HL-60/S4 treated with phorbol 12-myristate 13-acetate at 8.2 ng/mL for 4 days and 3 days (cell line): Measurements from ENCODE around the gene CTNNBIP1.

ENCODE experiments used
- in situ Hi-C: fragments of 300-500 bp; cut with MboI; formaldehyde crosslinking; loops from 2 replicates; pipeline ENCODE4 v1.15.0; 2022; ENCODE audit warnings: low sequenced_read_pairs

The CTNNBIP1 gene

DNA sequence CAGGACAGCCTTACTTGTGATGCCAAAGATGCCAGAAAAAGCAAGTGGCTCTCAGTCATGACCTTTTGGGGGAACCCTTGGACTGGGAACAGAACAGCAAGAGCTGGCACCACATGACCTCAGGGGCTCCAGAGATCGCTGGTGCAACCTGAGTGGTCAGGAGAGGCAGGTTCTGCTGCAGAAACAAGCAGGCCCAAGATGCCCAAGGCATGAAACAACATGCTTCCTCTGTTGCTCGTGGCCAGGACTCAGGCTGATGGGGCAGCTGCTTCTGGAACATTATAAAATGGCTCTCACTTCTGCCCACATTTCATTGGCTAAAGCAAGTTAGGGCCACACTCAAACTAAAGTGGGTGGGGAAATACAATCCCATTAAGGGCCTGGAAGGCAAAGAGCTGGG is 68.6 kb downstream of the CTNNBIP1 start:
- in situ Hi-C loops: no loop called here

DNA sequence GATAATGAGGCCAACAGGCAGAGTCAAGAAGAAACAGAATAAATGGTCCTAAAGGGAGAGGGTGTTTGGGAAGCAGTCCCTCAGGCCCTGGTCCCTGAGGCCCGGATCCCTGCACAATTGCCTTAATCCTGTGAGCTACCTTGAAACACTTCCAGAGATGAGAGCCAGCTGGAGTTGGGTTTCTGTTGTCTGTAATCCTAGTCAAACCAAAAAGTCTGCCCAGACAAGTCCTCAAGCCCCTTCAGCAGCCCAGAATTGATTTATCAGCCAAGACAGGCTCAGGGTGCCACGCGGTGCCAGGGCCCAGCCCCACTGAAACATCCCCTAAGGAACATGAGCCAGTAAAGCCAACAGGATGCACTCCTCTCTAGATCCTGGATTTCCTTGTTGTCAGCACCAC is 69.9 kb downstream of the CTNNBIP1 start:
- in situ Hi-C loops: no loop called here

DNA sequence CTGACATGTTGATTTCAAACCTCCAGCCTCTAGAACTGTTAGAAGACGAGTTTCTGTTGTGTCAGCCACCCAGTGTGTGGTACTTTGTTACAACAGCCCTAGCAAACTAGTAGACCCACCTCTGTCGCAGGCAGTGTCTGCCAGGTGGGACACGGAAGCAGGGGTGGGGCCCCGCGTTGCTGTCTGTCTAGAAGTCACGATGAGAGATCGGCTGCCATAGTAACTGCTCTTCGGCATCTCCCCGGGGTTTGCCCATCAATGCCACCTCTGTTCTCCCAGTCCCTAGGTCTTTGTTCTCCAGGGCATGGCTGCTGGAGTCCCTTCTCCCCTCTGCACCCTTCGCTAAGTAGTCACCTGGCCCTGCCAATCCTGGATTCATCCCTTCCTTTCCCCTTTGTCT is 71.1 kb downstream of the CTNNBIP1 start:
- in situ Hi-C loops: no loop called here

DNA sequence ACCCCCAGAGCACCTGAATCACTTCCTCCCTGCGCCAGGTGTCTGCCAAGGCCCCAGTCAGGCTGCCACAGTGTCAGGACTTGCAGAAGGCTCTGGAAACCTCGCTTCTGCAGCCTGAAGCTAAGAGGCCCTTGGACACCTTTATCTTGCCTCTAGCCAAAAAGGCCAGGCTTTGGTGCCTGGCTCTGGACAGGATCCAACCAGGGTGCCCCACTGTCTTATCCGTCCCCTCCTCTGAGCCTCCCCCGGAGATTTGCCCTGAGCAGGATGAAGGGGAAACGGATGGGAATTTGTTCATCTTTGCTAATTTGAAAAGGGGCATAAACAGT is 73.5 kb downstream of the CTNNBIP1 start:
- in situ Hi-C loops: no loop called here

DNA sequence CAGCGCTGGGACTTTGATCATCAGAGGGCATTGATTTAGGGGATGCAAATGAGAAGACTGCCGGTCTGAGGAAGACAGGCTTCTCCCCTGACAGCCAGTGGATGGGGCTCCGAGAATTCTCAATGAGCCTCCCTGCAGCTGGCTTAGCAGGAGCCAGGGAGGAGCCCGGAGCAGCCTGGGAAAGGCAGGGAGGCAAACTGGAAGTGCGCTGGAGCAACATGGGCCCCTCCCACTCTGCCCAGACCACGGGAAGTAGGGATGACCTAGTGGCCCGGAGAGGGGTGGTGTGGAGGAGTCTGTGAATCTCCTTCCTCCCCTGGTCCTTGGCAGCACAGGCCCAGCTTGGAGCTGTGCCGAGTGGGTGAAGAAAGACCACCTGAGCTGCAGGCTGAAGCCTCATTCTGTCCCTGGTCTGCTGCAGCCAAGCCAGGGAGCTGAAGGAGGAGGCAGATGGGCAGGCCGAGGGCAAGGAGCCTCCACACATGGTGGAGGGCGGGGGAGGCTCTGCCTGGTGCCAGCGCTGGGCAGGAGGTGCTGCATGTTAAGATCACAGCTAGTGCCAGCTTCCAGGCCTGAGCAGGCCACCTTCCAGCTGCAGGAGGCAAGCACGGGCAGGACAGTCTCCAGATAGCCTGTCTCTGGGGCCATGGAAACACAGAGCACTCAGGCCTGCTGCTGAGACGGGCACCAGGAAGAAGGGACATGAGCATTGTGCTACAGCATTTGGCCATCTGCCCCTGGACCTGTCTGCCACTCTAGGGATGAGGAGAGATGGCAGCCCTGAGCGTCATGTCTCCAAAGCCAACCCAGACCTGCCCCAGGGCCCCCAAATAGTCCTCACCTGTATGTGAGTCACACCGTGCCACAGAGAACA is 74.1 kb downstream of the CTNNBIP1 start:
- in situ Hi-C loops: no loop called here

DNA sequence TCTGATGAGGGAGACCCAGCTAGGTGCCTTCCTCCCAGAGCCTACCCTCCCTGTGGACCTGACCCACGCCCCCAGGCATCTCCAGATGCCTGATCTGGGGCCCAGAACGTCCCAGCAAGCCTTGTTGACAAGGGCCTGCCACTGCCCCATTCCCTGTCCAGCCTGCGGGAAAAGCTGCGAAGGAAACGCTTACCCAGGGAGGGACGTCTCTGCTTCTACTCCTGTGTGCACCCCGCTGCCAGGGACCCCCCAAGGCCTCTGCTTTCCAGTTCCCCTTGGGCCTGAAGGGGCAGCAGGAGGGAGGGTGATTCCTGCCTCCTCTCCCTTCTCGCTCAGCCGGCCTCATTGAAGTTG is 74.7 kb downstream of the CTNNBIP1 start:
- in situ Hi-C loops: no loop called here

DNA sequence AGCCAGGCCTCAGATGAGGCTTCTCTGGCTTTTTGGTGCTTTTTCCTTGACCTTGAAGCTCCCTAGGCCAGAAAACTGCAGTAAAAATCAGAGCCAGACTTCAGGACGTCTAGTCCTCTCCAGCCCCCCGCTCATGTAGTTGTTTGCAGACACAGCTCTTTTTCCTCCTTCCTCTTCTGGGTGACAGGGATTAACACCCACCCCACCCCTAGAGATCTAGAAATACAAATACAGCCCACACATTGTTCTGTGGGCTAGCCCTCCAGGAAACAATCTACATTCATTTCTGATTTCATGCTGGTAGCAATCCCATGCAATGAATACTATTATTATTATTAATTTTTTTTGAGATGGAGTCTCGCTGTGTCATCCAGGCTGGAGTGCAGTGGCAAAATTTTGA is 76.4 kb downstream of the CTNNBIP1 start:
- in situ Hi-C loops: no loop called here

DNA sequence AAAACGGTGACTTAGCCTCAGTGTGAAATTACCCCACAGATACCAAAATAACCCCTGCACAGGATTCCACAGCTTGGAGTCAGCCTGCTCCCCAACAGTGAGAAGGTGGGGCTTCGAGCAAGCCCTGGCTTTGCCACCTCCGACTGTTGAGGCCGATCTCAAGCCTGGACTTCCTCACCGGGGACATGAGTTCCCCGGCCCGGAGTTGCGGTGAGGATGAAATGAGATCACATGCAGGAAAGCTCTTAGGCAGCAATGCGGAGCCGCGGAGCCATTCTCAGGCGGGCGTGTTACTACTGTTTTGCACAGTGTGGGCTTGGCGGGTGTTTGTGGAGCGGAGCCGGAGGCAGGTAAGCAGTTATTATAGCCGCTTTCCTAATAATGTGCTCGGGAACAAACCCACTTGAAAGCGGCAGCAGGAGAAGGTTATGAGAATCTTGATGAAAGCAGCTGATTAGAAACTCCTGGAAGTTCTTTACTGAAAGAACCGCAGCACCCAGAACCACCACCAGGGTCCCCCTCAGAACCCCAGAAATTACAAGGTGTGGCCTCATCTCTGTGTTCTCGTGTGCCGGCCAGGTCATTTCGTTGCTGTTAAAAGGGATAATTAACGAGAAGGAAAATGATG is 82.4 kb downstream of the CTNNBIP1 start:
- in situ Hi-C loops: no loop called here

DNA sequence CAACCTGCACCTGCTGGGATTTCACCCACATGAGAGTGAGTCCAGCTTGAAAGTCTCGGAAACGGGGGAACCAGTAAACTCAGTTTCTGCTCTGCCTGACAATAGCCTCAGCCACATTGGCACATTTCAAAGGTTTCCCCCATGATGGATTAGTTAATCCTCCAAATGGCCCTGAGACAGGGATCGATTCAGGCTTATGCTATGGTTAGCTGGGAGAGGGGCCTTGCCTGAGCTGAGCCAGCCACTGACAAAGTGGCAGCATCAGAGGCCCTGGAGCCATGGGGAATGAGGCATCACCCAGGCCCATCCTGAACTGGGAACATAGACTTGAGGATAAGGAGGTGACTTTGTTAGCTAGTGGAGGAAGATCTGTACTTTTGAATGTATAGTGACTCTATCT is 83.5 kb downstream of the CTNNBIP1 start:
- in situ Hi-C loops: no loop called here

DNA sequence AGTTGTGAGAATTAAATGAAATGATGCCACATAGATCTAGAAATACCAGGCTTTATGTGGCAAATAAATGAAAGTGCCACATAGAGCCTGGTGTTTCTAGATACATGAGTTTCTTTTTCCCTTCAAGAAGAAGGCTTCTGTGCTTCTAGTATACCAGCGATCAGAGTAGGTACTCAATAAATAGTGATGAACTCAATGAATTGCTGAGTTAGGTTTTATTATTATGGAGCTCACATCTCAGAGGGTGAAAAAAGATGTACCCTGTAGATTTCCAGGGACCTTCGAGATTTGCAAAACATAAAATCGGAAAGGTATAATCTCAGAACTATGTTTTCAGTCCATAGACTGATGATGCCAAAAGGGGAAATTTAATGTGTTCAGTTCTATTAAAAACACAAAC is 84.0 kb downstream of the CTNNBIP1 start:
- in situ Hi-C loops: no loop called here

DNA sequence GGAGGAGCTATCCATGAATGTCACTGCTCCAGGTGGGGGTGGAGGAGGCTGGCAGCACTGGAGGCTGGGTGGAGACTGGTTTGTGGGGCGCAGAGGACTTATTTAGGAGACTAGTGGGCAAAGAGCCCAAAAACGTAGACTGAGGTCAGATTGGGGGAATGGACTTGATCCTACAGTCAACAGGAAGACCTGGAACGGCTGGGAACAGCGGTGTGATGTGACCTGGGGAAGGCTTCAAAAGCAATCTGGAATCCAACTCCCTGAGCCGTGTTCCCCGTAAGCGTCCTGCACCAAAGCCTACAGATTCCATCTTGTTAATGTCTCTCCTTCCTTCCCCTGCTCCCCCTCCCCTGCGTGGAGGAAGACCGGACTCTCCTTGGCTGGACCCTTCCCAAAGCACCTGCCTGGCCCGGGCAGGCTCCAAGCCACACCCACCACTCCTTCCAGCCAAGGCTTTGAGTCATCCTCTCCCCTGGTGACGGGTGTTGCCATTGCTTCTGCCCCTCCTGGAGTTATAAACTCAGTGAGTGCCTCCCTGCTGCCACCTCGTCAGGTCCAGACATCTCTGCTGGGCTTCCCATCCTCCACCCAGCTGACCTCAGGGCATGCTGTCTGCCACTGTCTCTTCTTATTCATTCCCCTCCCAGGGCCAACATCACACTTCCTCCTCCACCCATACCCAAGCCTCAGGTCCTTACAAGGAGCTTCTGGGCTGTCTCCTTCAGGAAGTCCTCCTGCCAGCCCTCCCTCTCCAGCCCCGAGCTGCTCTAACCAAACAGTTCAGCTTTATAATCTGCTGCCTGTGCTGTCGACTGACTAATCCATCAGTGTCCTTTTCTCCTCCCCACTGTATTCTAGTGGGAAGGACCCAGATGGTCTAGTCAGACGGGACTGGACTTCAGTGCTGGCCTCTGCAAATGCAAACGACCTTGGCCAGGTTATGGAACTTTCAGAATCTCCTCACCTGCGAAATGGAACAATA is 84.7 kb downstream of the CTNNBIP1 start:
- in situ Hi-C loops: no loop called here

DNA sequence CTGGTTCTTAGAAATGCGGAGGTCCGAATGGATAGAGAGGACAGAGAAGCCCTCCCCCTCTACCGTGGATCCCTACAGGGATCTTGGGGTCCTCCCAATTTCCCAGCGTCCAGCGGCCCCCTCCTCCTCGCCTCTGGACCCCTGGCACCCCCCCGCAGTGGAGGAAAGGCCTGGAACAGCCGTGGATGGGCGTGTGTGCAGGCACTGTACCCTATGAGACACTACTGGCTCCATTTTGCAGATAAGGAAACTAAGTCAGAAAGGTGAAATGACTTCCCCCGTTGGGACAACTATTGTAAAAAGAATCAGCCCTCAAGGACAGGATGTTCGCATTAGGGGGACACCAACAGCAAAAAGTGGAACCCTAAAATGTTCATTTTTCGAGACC is 85.4 kb downstream of the CTNNBIP1 start:
- in situ Hi-C loops: no loop called here

DNA sequence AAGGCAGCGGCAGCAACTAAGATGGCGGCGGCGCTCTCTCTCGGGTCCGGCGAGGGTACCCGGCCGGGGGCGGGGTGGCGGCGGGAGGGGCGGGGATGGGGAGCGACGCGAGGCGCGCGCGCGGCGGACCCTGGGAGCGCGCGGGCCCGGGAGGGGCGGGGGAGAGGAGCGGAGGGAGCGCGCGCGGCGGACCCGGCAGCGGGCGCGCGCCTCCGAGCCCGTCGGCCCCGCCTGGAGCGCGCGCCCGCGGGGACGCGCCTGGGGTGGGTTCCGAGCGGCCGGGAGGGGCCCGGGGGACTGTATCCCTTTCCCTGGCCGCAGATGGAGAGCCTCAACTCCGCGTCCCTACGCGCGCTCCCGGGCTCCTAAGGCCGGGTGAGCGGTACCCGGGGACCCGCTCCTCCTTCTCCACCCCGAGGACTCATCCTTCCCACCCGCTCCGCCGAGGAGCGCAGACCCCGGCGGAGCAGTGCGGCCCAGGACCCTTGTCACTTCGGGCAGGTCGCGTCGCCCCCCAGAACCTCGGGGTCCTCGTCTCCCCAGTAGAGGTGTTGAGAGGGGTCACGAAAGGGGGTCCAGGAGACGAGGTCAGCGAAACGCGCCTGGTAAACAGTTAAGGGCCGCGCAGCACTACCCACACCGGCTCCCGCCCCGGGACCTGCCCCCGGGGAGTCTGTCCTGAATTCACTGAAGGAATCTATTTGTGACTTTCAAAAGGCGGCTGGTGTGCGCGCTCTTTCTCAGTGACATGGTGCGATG is 85.9 kb downstream of the CTNNBIP1 start, which contains the start of gene CLSTN1:
Gene CLSTN1, minus strand, starts transcription at position 23 of the 759 bp plus-strand sequence. CDS start 232 bp downstream, outside the sequence.
- in situ Hi-C loops: no loop called here

DNA sequence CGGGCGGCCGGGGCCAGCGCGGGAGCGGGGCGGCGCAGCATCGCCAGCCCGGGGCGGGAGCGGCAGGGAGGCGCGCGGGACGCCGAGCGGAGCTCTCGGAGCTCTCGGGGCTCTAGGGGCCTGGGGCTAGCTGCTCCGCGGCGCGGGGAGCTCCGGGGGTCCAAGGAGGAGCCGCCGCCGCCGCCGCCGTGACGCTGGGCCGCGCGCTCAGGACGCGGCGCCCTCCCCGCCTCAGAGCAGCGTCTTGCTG is 86.5 kb downstream of the CTNNBIP1 start:
- in situ Hi-C loops: no loop called here

DNA sequence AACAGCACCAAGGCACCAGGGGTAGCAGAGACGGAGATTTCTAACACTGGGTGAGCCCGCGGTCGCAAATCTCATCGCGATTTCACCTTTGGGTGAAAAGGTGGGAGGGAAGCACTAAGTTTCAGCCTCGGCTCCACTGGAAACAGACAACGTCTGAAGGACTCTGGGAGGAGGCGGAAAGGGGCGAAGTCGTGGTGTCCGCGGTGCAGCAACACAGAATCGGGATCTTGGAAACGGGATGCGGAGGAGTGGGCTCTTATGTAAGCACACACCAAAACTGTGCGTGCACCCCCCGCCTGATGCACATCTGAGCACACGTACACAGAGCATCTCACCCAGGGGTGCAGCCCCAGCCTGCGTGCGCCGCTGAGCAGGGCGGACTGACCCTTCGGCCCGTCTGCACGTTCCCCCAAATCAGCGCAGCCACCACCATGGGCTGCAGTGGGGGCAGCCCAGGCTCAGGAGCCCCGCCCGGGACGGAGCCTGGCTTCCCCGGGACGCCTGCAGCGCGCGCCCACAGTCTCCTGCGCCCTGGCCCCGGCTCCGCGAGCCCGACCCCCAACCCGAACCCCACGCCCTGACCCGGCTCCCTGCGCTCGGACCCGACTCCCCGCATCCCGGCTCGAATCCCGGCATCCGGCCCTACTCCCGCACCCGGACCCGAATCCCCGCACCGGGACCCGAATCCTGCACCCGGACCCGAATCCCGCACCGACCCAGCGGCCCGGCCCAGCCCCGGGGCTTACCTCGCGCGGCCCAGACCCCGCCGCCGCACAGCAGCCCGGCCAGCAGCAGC is 87.0 kb downstream of the CTNNBIP1 start:
- in situ Hi-C loops: no loop called here

DNA sequence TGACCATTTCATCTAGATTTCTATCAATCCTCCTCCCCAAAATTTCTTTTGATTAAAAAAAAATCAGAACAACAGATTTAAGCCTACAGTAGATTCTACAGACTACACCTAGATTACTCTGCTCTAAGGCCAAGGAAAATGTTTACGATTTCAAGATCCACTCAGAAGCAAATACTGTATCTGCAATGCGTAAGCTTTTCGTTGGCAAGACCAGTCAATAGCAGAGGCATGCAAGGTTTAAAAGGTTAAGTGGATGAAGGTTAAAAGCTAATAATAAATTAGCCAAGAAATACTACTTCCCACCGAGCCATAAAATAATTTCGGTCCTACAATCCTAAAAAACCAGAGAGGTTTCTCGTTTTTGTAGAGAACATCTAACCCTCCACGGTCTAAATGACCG is 87.6 kb downstream of the CTNNBIP1 start:
- in situ Hi-C loops: no loop called here

DNA sequence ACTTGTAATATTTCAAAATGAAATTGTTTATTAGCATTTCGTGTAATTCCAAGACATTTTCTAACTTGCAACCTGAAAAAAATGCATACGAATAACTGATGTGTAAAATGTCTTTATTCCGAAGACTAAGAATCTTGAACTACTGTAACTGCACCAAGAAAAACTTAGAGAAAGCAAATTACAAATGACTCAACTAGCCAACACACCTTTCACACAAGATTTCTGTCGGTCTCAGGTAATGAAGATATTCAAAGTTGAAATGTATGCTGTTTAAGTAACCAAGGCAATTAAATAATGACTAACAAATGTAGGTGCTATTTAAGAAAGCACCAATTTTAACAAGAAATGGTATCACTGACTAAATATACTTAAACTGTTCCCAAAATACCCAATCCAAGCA is 88.4 kb downstream of the CTNNBIP1 start:
- in situ Hi-C loops: no loop called here

DNA sequence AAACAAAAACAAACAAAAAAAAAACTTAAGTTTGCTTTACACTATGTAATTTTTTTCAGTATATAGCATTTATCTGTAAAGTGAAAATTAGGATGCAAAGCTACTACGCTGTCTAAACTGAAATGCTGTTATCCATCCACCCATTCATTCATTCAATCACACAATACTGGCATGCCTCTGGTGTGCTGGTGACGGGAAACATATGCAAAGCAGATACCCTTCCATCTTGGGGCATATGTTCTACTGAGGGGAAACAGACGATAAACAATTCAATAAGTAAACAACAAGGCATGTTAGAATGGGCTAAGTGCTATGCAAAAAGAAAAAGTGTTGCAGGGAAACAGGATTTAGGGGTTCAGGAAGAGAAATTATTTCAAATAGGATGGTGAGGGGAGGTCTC is 89.5 kb downstream of the CTNNBIP1 start:
- in situ Hi-C loops: no loop called here

DNA sequence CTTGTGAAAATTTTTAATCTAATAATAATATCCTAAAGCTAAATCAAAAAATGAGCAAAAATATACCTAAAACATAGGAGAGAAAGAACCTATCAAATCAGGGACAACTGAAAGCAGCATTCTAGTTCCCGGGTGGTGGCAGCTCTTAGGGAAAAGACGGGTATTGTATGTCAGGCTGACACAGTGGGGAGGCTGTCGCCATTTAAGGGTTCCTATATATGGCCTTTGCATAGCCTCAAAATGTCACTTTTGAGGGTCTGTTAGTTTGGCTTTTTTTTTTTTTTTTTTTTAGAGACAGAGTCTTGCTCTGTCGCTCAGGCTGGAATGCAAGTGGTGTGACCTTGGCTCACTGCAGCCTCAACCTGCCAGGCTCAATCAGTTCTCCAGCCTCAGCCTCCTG is 92.3 kb downstream of the CTNNBIP1 start:
- in situ Hi-C loops: no loop called here

DNA sequence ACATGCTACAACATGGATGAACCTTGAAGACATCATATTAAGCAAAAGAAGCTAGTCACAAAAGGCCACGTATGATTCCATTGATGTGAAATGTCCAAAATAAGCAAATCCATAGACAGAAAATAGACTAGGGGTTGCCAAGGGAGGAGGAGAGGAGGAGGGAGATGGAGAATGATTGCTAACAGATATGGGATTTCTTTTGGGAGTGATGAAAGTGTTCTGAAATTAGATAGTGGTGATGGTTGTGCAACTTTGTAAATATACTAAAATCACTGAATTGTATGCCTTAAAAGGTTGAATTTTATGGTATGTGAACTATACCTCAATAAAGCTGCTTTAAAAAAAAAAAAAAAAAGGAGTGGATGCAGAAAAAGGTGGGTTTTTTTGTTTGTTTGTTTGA is 93.9 kb downstream of the CTNNBIP1 start:
- in situ Hi-C loops: no loop called here
